PC-3 (cell line): ENCODE data around the gene RASA2. TPM values are rescaled to one million over a fixed set of nuclear protein-coding genes. Genes with fewer than 3 reads are reported as not detected.
A peak's percentile ranks its signal among the peaks of the same experiment; 100 is the strongest.

Experiments
- ATAC-seq: fragments of 200-7000 bp; cut with Tn5 transposase; 2 replicates; pipeline ENCODE4 v1.9.1; 2020; ENCODE audit warnings: mild to moderate bottlenecking, moderate library complexity
- Bru-seq: library from RNA; stranded (reverse); fragments of 400-500 nt; gene quantifications from one replicate; lab custom pipeline; 2021; lab: Mats Ljungman, UMichigan
- BruChase-seq, 2 experiments: library from RNA; stranded (reverse); fragments of 400-500 nt; gene quantifications; one replicate each; lab custom pipeline; 2021; lab: Mats Ljungman, UMichigan
- BruUV-seq: library from RNA; stranded (reverse); fragments of 400-500 nt; replicated peaks from 2 replicates; lab custom pipeline; 2021; lab: Mats Ljungman, UMichigan
- CTCF ChIA-PET: fragments of 300-600 bp; sonication (Branson Sonifier 250); formaldehyde crosslinking; loops from one replicate; lab custom pipeline; 2022; ENCODE audit warnings: antibody characterized with exemption; lab: Charles Lee
- POLR2A ChIA-PET: fragments of 300-600 bp; sonication (Branson Sonifier 250); formaldehyde crosslinking; loops from one replicate; lab custom pipeline; 2022; ENCODE audit warnings: antibody characterized with exemption; ENCODE audit not compliant: unreplicated experiment; lab: Charles Lee
- DNase-seq: peaks from one replicate; pipeline ENCODE4 v3.0.0-alpha.2; 2015
- H2AFZ ChIP-seq: fragments of 300-600 bp; sonication (generic); 2 replicates; pipeline ENCODE4 v1.6.0; 2016; ENCODE audit warnings: antibody characterized with exemption, low read length
- H3F3A ChIP-seq: fragments of 300-600 bp; sonication (generic); one replicate; pipeline ENCODE4 v1.6.0; 2017; ENCODE audit warnings: antibody characterized with exemption, low read length, control low read depth, mild to moderate bottlenecking; ENCODE audit not compliant: unreplicated experiment
- H3K27ac ChIP-seq: fragments of 300-600 bp; sonication (generic); 2 replicates; pipeline ENCODE4 v1.5.1; 2016; ENCODE audit warnings: mild to moderate bottlenecking, low read length
- H3K27me3 ChIP-seq: fragments of 300-600 bp; sonication (generic); 2 replicates; pipeline ENCODE4 v1.6.1; 2016; ENCODE audit warnings: low read length, mixed read lengths
- H3K36me3 ChIP-seq: fragments of 300-600 bp; sonication (generic); 2 replicates; pipeline ENCODE4 v1.6.1; 2016; ENCODE audit warnings: low read depth, mixed run types, low read length, mixed read lengths
- H3K4me1 ChIP-seq: fragments of 300-600 bp; sonication (generic); 2 replicates; pipeline ENCODE4 v1.5.1; 2016; ENCODE audit warnings: low read length; ENCODE audit not compliant: insufficient read depth
- H3K4me2 ChIP-seq: fragments of 300-600 bp; sonication (generic); 2 replicates; pipeline ENCODE4 v1.6.0; 2016; ENCODE audit warnings: low read length
- H3K4me3 ChIP-seq: fragments of 300-600 bp; sonication (generic); 2 replicates; pipeline ENCODE4 v1.5.1; 2016; ENCODE audit warnings: mild to moderate bottlenecking, low read length, mixed read lengths
- H3K79me2 ChIP-seq: fragments of 300-600 bp; sonication (generic); 2 replicates; pipeline ENCODE4 v1.6.1; 2017; ENCODE audit warnings: low read length, mixed read lengths
- H3K9ac ChIP-seq: fragments of 300-600 bp; sonication (generic); 2 replicates; pipeline ENCODE4 v1.6.0; 2016; ENCODE audit warnings: mild to moderate bottlenecking, low read length
- H3K9me2 ChIP-seq: fragments of 300-600 bp; sonication (generic); replicated peaks from 2 replicates; pipeline ENCODE4 v1.6.1; 2016; ENCODE audit warnings: mixed run types, low read length, mixed read lengths
- H3K9me3 ChIP-seq: fragments of 300-600 bp; sonication (generic); 2 replicates; pipeline ENCODE4 v1.6.1; 2016; ENCODE audit warnings: low read length, mixed read lengths
- H4K20me1 ChIP-seq: fragments of 300-600 bp; sonication (generic); 2 replicates; pipeline ENCODE4 v1.6.1; 2016; ENCODE audit warnings: low read length, mixed read lengths
- CTCF ChIP-seq: fragments of 300-600 bp; sonication (generic); conservative IDR thresholded peaks from 2 replicates; pipeline ENCODE4 v1.5.1; 2017; ENCODE audit warnings: antibody characterized with exemption, low read depth, mild to moderate bottlenecking, low read length
- EZH2 ChIP-seq: fragments of 300-600 bp; sonication (generic); IDR thresholded peaks from one replicate; pipeline ENCODE4 v1.6.1; 2017; ENCODE audit warnings: antibody characterized with exemption, mild to moderate bottlenecking, low read length; ENCODE audit not compliant: unreplicated experiment
- EZH2phosphoT487 ChIP-seq: fragments of 300-600 bp; sonication (generic); IDR thresholded peaks from 2 replicates; pipeline ENCODE4 v1.6.1; 2018; ENCODE audit warnings: mild to moderate bottlenecking, antibody characterized with exemption, low read length, borderline replicate concordance
- intact Hi-C: fragments of 100-400 bp; cut with micrococcal nuclease; formaldehyde crosslinking; loops from 2 replicates; pipeline ENCODE4 v1.9.0; 2023
- long read RNA-seq: library from polyadenylated mRNA; unstranded; transcript quantifications from one replicate; pipeline ENCODE4 v2.0.0, GENCODE V29; 2021; ENCODE audit not compliant: unreplicated experiment
- total RNA-seq: library from RNA; depleted of rRNA; stranded (reverse); fragments of >200 nt; gene quantifications from 2 replicates; pipeline ENCODE4 v1.2.3, GENCODE V29; 2014; rRNA removed

Gene RASA2
- total RNA-seq (3.7 and 4.0 TPM in 2 replicates), Bru-seq, nascent RNA (percentile 76 among the genes with signal in this experiment), BruChase-seq, experiment 1, labeled RNA remaining after a 6-hour chase (percentile 65 among the genes with signal in this experiment), BruChase-seq, experiment 2, labeled RNA remaining after a 2-hour chase (percentile 79 among the genes with signal in this experiment)
- long read RNA-seq, full-length matches to known transcripts: 11 of 31 reads
- long read RNA-seq, partial matches to known transcripts: 2 of 31 reads
- long read RNA-seq, other reads (novel, unspliced or antisense): 18 of 31 reads

DNA sequence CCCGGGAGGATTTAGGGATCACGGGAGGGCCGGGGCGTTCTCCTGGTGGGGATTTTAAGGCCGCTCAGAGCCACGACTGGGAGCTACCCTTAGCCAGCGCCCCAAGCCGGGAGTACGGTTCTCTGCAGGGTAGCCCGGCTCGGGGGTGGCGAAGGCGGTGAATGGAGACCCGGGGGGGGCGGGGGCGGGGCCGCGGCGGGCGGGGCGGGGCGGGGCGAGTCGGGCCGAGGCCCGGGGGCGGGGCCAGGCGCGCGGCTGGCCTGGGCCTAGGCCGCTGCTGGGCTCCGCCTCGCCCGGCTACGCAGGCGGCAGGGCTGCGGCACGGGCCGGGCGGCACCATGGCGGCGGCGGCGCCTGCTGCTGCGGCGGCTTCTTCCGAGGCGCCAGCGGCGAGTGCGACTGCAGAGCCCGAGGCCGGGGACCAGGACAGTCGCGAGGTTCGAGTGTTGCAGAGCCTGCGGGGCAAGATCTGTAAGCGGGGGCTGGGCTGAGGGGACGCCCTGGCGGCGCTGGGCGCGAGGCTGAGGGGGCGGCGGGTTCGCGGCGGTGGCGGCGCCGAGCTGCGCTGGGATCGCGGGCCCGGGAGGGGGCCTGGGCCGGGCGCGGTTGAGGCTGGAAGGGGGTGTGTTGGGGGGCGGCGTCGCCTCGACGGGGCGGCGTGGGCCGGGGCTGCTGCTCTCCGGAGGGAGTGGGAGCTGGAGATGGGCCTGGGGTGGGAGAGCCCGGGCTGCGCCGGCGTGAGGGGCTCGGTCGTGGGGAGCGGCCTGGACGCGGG, at the start of gene RASA2:
Gene RASA2 (plus strand): TSS at position 282 of the 775 bp plus-strand sequence. CDS start 57 bp downstream, at position 339.
- peaks cover 23% of the 10 kb centered on the region for H3K4me1 ChIP-seq
- peaks cover 15% of the 10 kb centered on the region for H4K20me1 ChIP-seq
- peak within 1 kb of the TSS; percentile 97 for H3K4me2 ChIP-seq
- H3F3A ChIP-seq: peaks cover 5% of the 10 kb centered on the region
- ATAC-seq (peak; percentile 78), DNase-seq (peak; percentile 65)
- peaks cover 42% of the 10 kb centered on the region for H3K79me2 ChIP-seq
- peak within 1 kb of the TSS; percentile 75 for H3K27ac ChIP-seq
- H3K9me2 ChIP-seq: no peaks in the 10 kb centered on the region
- ChIA-PET POLR2A (no interaction called here), CTCF (no interaction called here)
- BruUV-seq: no TSS peak
- intact Hi-C loops: loop anchor here (5.0 kb wide), 1 partner anchor 50 kb away; no protein-coding TSS in a partner anchor
- peak within 1 kb of the TSS; percentile 98 for H2AFZ ChIP-seq
- H3K9ac ChIP-seq: peak within 1 kb of the TSS; percentile 86
- no peaks in the 10 kb centered on the region for H3K9me3 ChIP-seq
- H3K4me3 ChIP-seq: peak within 1 kb of the TSS; percentile 90
- H3K27me3 ChIP-seq: no peaks in the 10 kb centered on the region
- TF ChIP-seq CTCF (no peak), EZH2 (no peak), EZH2phosphoT487 (no peak)
- H3K36me3 ChIP-seq: no peaks in the 10 kb centered on the region

DNA sequence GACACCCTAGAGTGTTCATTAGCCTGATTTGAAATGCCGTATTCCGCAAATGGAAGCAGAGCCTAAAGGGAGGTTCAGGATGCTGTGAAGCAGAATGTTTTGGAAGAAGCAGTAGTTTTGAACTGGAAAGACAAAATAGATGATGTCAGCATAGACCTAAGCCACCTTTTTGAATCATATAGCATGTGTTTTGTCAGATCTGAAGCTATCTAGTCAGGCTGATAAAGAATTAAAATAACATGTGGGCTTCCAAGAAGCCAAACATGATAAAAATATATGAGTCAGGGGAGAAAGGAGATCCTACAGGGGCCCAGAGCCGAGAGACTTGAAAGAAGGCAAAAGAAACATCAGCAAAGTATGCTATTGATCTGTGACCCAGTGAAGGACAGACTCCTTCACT, 47.2 kb upstream of the RASA2 start:
- no peak for TF ChIP-seq EZH2
- TF ChIP-seq CTCF: no peak
- no peak for TF ChIP-seq EZH2phosphoT487
- Histone ChIP-seq H2AFZ (no peak overlapping the region), H3K4me1 (no peaks in the 10 kb centered on the region; the same call in 1 of the 2 replicates), H3K4me2 (no peak overlapping the region), H3K9me2 (no peaks in the 10 kb centered on the region), H4K20me1 (no peaks in the 10 kb centered on the region), H3K27ac (no peak overlapping the region), H3K27me3 (no peaks in the 10 kb centered on the region), H3K9ac (no peak overlapping the region), H3K4me3 (no peak overlapping the region), H3K9me3 (no peaks in the 10 kb centered on the region), H3K36me3 (peaks cover 12% of the 10 kb centered on the region), H3F3A (no peaks in the 10 kb centered on the region), H3K79me2 (no peaks in the 10 kb centered on the region)
- CTCF ChIA-PET: no interaction called here
- POLR2A ChIA-PET: no interaction called here
- intact Hi-C loops: no loop called here
- no TSS peak for BruUV-seq
- no peak for ATAC-seq
- DNase-seq: no peak
